ENCODE data around the gene GRIK4. TPM values are rescaled to one million over a fixed set of nuclear protein-coding genes. Genes with fewer than 3 reads are reported as not detected.

Gene GRIK4
- total RNA-seq, 1 experiment from 2014 or later, result 3.3 TPM

- TF ChIP-seq PRDM15 (CRISPR knock-in tag; IDR thresholded peaks at IDR 0.05), result no peak
Observed at GRCh38 chr11:120536797-120537169, 25.2 kb downstream of the GRIK4 start (continued).

GRCh38 chr11:120537996-120538395, 26.4 kb downstream of the GRIK4 start:
- DNase-seq (ENCODE audit: low spot score) (no peak), ATAC-seq (no peak)
- TF ChIP-seq FOXK1 (CRISPR knock-in tag; IDR thresholded peaks at IDR 0.05) (no peak), E2F5 (CRISPR knock-in tag; IDR thresholded peaks at IDR 0.05) (no peak), SMAD4 (CRISPR knock-in tag; IDR thresholded peaks at IDR 0.05) (no peak), ZNF232 (CRISPR knock-in tag; IDR thresholded peaks at IDR 0.05) (no peak), ATF3 (CRISPR knock-in tag; conservative IDR thresholded peaks at IDR 0.05) (no peak), NFE2L1 (CRISPR knock-in tag; IDR thresholded peaks at IDR 0.05) (no peak), TP53 (CRISPR knock-in tag; IDR thresholded peaks at IDR 0.05) (no peak), E2F1 (CRISPR knock-in tag; IDR thresholded peaks at IDR 0.05) (no peak), CREM (CRISPR knock-in tag; IDR thresholded peaks at IDR 0.05) (no peak), RORB (CRISPR knock-in tag; IDR thresholded peaks at IDR 0.05) (no peak), NFATC4 (CRISPR knock-in tag; IDR thresholded peaks at IDR 0.05) (no peak), ERG (CRISPR knock-in tag; IDR thresholded peaks at IDR 0.05) (no peak), CREB1 (CRISPR knock-in tag; IDR thresholded peaks at IDR 0.05) (no peak), ZNF121 (CRISPR knock-in tag; IDR thresholded peaks at IDR 0.05) (no peak), NR3C1 (CRISPR knock-in tag; conservative IDR thresholded peaks at IDR 0.05; ENCODE audit: low read depth) (no peak), JAZF1 (CRISPR knock-in tag; IDR thresholded peaks at IDR 0.05) (no peak), STAT6 (CRISPR knock-in tag; conservative IDR thresholded peaks at IDR 0.05; ENCODE audit: low read depth) (no peak), PRDM15 (CRISPR knock-in tag; IDR thresholded peaks at IDR 0.05) (no peak)
- Mint-ChIP-seq H3K27ac (no peak overlapping the region), H3K9me3 (peaks cover 4% of the 10 kb centered on the region; the same call in 1 of the 2 replicates), H3K4me3 (no peak overlapping the region), H3K36me3 (no peaks in the 10 kb centered on the region), H3K4me1 (peaks cover 7% of the 10 kb centered on the region), H3K27me3 (ENCODE audit: low read depth) (no peaks in the 10 kb centered on the region)
- POLR2A ChIA-PET, result no interaction called here
- CTCF ChIA-PET, result no interaction called here

Data from WTC11 (cell line).